ENCODE results near the gene HNRNPLL. TPM values are rescaled to one million over a fixed set of nuclear protein-coding genes. Genes with fewer than 3 reads are reported as not detected.

The HNRNPLL gene
- total and polyA plus RNA-seq, 2 of the 13 experiments (the other 11 are each of a cell fraction or from before 2014, with no cell fraction given), result 49.4 to 103 TPM

DNA sequence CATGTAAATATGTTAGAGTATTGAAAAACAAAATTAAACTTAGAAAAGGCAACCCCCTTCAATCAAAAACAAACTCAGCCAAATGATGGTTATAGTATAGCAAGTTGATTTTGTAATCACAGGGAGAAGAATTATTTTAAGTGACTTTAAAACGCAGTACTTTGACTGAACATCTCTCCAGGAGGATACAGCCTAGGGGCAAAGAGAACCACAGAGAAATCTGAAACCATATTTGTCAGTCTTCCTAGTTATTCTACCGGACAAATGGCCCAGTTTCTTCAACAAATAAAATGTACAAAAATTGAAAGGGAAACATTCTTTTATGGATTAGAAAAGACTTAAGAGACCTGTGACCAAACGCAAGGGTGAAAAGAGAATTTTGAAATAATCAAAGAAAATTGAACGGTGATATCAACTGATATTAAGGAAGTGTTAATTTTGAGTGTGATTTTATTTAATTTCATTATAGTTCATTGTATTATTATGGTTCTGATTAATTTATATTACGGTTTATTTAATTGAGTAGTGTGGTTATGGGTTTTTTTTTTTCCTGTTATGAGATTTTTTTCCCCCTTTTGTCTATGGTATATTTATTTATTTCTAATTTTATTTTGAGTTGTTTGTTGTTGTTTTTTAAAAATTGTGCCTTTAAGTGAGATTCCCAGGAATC lies 75.3 kb downstream of the HNRNPLL start:
- TF ChIP-seq ZFAT (CRISPR knock-in tag; conservative IDR thresholded peaks at IDR 0.05), result no peak
- 0 out of 2 replicates have a peak, but pooled peaks have one; percentile 26 for TF ChIP-seq THAP11 (CRISPR knock-in tag; IDR thresholded peaks at IDR 0.05)
- peak; percentile 70 for TF ChIP-seq CBX2 (IDR thresholded peaks at IDR 0.05; ENCODE audit: low read depth, low read length)
- TF ChIP-seq CBX2 (CRISPR knock-in tag; IDR thresholded peaks at IDR 0.05; ENCODE audit: low read depth), result no peak
- no peak overlapping the region for H3K27ac ChIP-seq (ENCODE audit: extremely low read length, insufficient read depth, low read length)
- no peak for DNase-seq (ENCODE audit: low spot score)
- no peaks in the 10 kb centered on the region for H3K9me3 ChIP-seq (ENCODE audit: low read length)
- H3K4me1 ChIP-seq (ENCODE audit: insufficient read depth, low read length), result peaks cover 52% of the 10 kb centered on the region
- CTCF ChIA-PET (ENCODE audit: low intra/inter-chr PET ratio, low total read pairs), result no interaction called here
- H4K20me1 ChIP-seq (ENCODE audit: insufficient read depth, low read length), result no peaks in the 10 kb centered on the region
- peaks cover 3 to 45% of the 10 kb centered on the region in 2 experiments; a peak in 4 of 5 replicates for H3K27me3 ChIP-seq (ENCODE audit: control insufficient read depth in 1 of 2, insufficient read depth in 2 of 2, low read length in 2 of 2)
- H3K36me3 ChIP-seq (replicated peaks in 1 of 2; ENCODE audit: control insufficient read depth in 1 of 2, insufficient read depth in 2 of 2, low read length in 2 of 2), result no peaks in the 10 kb centered on the region
- ATAC-seq, result no peak
- H3K4me3 ChIP-seq (replicated peaks in 1 of 3; ENCODE audit: insufficient read depth in 1 of 3, low read depth in 2 of 3, low read length in 3 of 3), result peak overlapping the region; percentile 25 to 62 (median 44); a peak in 5 of 6 replicates
- H3K4me2 ChIP-seq (ENCODE audit: low read depth, low read length), result peak overlapping the region; percentile 86
- BruUV-seq (replicated peaks), result no TSS peak
- intact Hi-C loops (cut with micrococcal nuclease; ENCODE audit: unreplicated experiment), result no loop called here
- no peaks in the 10 kb centered on the region for H3K79me2 ChIP-seq (ENCODE audit: insufficient read depth, low read length)
- in situ Hi-C loops (cut with HindIII; ENCODE audit: extremely low pct_ligation_motif_present, low pct_unique_long_range_greater_than_20kb), result no loop called here
- FAIRE-seq, result no peak
- no peak overlapping the region for H2AFZ ChIP-seq (ENCODE audit: low read length)
- POLR2A ChIA-PET, result interaction anchor here (1.2 kb wide), 1 partner anchor 224 kb away, joined by 6 read pairs; the partner anchor contains the start of gene SRSF7
- 58% methylated on average over 5 of the region's 5 CpGs for WGBS (ENCODE audit: low lambda C conversion rate)
- H3K9ac ChIP-seq (ENCODE audit: insufficient read depth, low read depth, low read length), result peak overlapping the region; percentile 18; the same call in 1 of the 2 replicates

DNA sequence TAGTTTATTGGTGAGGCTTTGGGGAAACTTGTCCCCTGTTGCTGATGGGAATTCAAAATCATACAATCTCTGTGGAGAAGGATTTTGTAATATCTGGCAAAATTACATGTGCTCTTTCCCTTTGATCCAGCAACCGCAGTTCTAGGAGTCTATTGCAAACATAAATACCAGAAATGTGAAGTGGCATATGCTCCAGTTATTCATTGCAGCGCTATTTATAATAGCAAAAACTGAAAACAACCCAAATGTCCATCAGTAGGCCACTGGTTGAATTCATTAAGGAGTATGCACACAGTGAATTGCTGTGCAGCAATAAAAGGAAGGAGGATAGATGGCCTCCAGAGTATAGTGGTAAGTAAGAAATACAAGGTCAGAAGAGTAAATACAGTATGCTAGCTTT lies 76.5 kb downstream of the HNRNPLL start:
- CTCF ChIA-PET (ENCODE audit: low intra/inter-chr PET ratio, low total read pairs), result no interaction called here
- FAIRE-seq (no peak), DNase-seq (ENCODE audit: low spot score) (no peak), ATAC-seq (no peak)
- Histone ChIP-seq H3K9me3 (ENCODE audit: low read length) (no peaks in the 10 kb centered on the region), H3K4me1 (ENCODE audit: insufficient read depth, low read length) (peaks cover 49% of the 10 kb centered on the region), H3K9ac (ENCODE audit: insufficient read depth, low read depth, low read length) (no peak overlapping the region), H3K27me3 (ENCODE audit: control insufficient read depth in 1 of 2, insufficient read depth in 2 of 2, low read length in 2 of 2) (peaks cover 2 to 45% of the 10 kb centered on the region in 2 experiments; a peak in 4 of 5 replicates), H4K20me1 (ENCODE audit: insufficient read depth, low read length) (no peaks in the 10 kb centered on the region), H2AFZ (ENCODE audit: low read length) (no peak overlapping the region), H3K4me3 (replicated peaks in 1 of 3; ENCODE audit: insufficient read depth in 1 of 3, low read depth in 2 of 3, low read length in 3 of 3) (no peak overlapping the region), H3K4me2 (ENCODE audit: low read depth, low read length) (no peak overlapping the region), H3K36me3 (replicated peaks in 1 of 2; ENCODE audit: control insufficient read depth in 1 of 2, insufficient read depth in 2 of 2, low read length in 2 of 2) (no peaks in the 10 kb centered on the region), H3K79me2 (ENCODE audit: insufficient read depth, low read length) (no peaks in the 10 kb centered on the region), H3K27ac (ENCODE audit: extremely low read length, insufficient read depth, low read length) (no peak overlapping the region)
- intact Hi-C loops (cut with micrococcal nuclease; ENCODE audit: unreplicated experiment), result no loop called here
- no peak for TF ChIP-seq HNRNPK (IDR thresholded peaks at IDR 0.05; ENCODE audit: low read depth, low read length, poor library complexity, severe bottlenecking)
- TF ChIP-seq ATF4 (CRISPR knock-in tag; IDR thresholded peaks at IDR 0.05), result peak in 1 of 2 experiments; percentile 89; a peak in 2 of 4 replicates
- BruUV-seq (replicated peaks), result no TSS peak
- POLR2A ChIA-PET, result no interaction called here
- 13% methylated on average over 2 of the region's 2 CpGs for WGBS (ENCODE audit: low lambda C conversion rate)
- in situ Hi-C loops (cut with HindIII; ENCODE audit: extremely low pct_ligation_motif_present, low pct_unique_long_range_greater_than_20kb), result no loop called here
